H1 (cell line): ENCODE results near the gene ALDH1B1. TPM values are rescaled to one million over a fixed set of nuclear protein-coding genes. Genes with fewer than 3 reads are reported as not detected.

Experiments
- CTCF ChIA-PET: fragments of 300-600 bp; sonication (Branson Sonifier 250); formaldehyde crosslinking; loops from one replicate; lab custom pipeline; 2021; ENCODE audit not compliant: partially characterized antibody; lab: Charles Lee
- POLR2A ChIA-PET: fragments of 300-600 bp; sonication (Branson Sonifier 250); formaldehyde crosslinking; loops from one replicate; lab custom pipeline; 2021; ENCODE audit warnings: inconsistent platforms; ENCODE audit not compliant: partially characterized antibody; lab: Charles Lee
- DNase-seq, 2 experiments: peaks; one replicate each; pipeline versions ENCODE4 v3.0.0 to v3.0.0-alpha.2; 2010 to 2022; ENCODE audit warnings: low spot score in 2 of 2, low read depth in 1 of 2, mixed read lengths in 1 of 2
- FAIRE-seq: peaks from 2 replicates; lab custom pipeline; 2011; peaks lifted over from hg19 to GRCh38; lab: Jason Lieb, UNC
- H2AFZ ChIP-seq: 2 replicates; pipeline ENCODE4 v1.8.1; 2012; ENCODE audit warnings: low read length, inconsistent platforms
- H2AK5ac ChIP-seq: 2 replicates; pipeline ENCODE4 v1.6.1; 2013; ENCODE audit warnings: low read depth, low read length
- H2BK120ac ChIP-seq: replicated peaks from 2 replicates; pipeline ENCODE3; 2013; ENCODE audit warnings: low read depth, low read length, inconsistent platforms
- H2BK12ac ChIP-seq: 2 replicates; pipeline ENCODE4 v1.6.1; 2013; ENCODE audit warnings: low read depth, low read length
- H2BK15ac ChIP-seq: 2 replicates; pipeline ENCODE4 v1.6.1; 2013; ENCODE audit warnings: low read length
- H2BK20ac ChIP-seq: 2 replicates; pipeline ENCODE4 v1.6.1; 2013; ENCODE audit warnings: low read length
- H2BK5ac ChIP-seq: 2 replicates; pipeline ENCODE4 v1.6.1; 2013; ENCODE audit warnings: low read depth, low read length
- H3K14ac ChIP-seq: 2 replicates; pipeline ENCODE4 v1.6.1; 2013; ENCODE audit warnings: inconsistent platforms; ENCODE audit not compliant: insufficient read length
- H3K18ac ChIP-seq: 2 replicates; pipeline ENCODE4 v1.6.1; 2013; ENCODE audit warnings: low read length; ENCODE audit errors: extremely low read depth
- H3K23ac ChIP-seq: 2 replicates; pipeline ENCODE4 v1.6.1; 2013; ENCODE audit warnings: inconsistent platforms; ENCODE audit not compliant: insufficient read length
- H3K23me2 ChIP-seq: 2 replicates; pipeline ENCODE4 v1.6.1; 2013; ENCODE audit warnings: low read depth, low read length
- H3K27ac ChIP-seq: 2 replicates; pipeline ENCODE4 v1.6.1; 2011; ENCODE audit warnings: low read depth, low read length, inconsistent platforms
- H3K27me3 ChIP-seq, 4 experiments: replicated peaks in 1 of 4; 1 replicate in 1 of 4; 2 replicates in 3 of 4; pipeline versions ENCODE4 v1.6.1 to v1.8.1; 2011 to 2013; ENCODE audit warnings: low read length in 3 of 4, mild to moderate bottlenecking in 3 of 4, inconsistent platforms in 2 of 4, mixed read lengths in 2 of 4, moderate library complexity in 1 of 4; ENCODE audit not compliant: control insufficient read depth in 3 of 4, insufficient read depth in 3 of 4; ENCODE audit errors: extremely low read depth in 1 of 4
- H3K36me3 ChIP-seq, 4 experiments: 2 replicates each; pipeline versions ENCODE4 v1.6.1 to v1.8.1; 2011 to 2013; ENCODE audit warnings: mild to moderate bottlenecking in 4 of 4, low read length in 3 of 4, moderate library complexity in 2 of 4, control low read depth in 1 of 4, inconsistent platforms in 1 of 4; ENCODE audit not compliant: insufficient read depth in 4 of 4, control insufficient read depth in 2 of 4
- H3K4ac ChIP-seq: replicated peaks from 2 replicates; pipeline ENCODE3; 2013; ENCODE audit warnings: low read length, low read depth, mixed read lengths, inconsistent platforms; ENCODE audit not compliant: insufficient read length
- H3K4me1 ChIP-seq, 4 experiments: replicated peaks in 1 of 4; 1 replicate in 1 of 4; 2 replicates in 3 of 4; pipeline versions ENCODE4 v1.6.1 to v1.8.1; 2011 to 2013; ENCODE audit warnings: low read length in 3 of 4, inconsistent platforms in 2 of 4, mixed read lengths in 1 of 4; ENCODE audit not compliant: insufficient read depth in 4 of 4, control insufficient read depth in 3 of 4
- H3K4me2 ChIP-seq, 2 experiments: 2 replicates each; pipeline versions ENCODE4 v1.6.1 to v1.8.1; 2011 to 2013; ENCODE audit warnings: low read depth in 2 of 2, low read length in 2 of 2, control low read depth in 1 of 2, inconsistent platforms in 1 of 2, mild to moderate bottlenecking in 1 of 2; ENCODE audit not compliant: insufficient read depth in 1 of 2
- H3K4me3 ChIP-seq, 4 experiments: fragments of 200-600, 300-600 bp in 1 of 4; sonication (generic), shearing (Covaris generic), sonication (Bioruptor Twin) in 1 of 4; 2 replicates each; pipeline versions ENCODE4 v1.5.1 to v1.8.1; 2011 to 2016; ENCODE audit warnings: low read length in 4 of 4, low read depth in 3 of 4, control low read depth in 2 of 4, inconsistent platforms in 2 of 4, mild to moderate bottlenecking in 2 of 4, mixed read lengths in 1 of 4, moderate library complexity in 1 of 4; ENCODE audit not compliant: insufficient read depth in 2 of 4; ENCODE audit errors: extremely low read depth in 1 of 4
- H3K56ac ChIP-seq: replicated peaks from 2 replicates; pipeline ENCODE3; 2013; ENCODE audit warnings: low read depth, mild to moderate bottlenecking, mixed read lengths, low read length, inconsistent platforms; ENCODE audit not compliant: insufficient read length
- H3K79me1 ChIP-seq: 2 replicates; pipeline ENCODE4 v1.6.1; 2013; ENCODE audit warnings: low read depth, low read length, control low read depth
- H3K79me2 ChIP-seq, 2 experiments: 2 replicates each; pipeline versions ENCODE4 v1.6.1 to v1.8.1; 2012 to 2013; ENCODE audit warnings: low read length in 2 of 2, mild to moderate bottlenecking in 2 of 2, inconsistent platforms in 1 of 2; ENCODE audit not compliant: insufficient read depth in 2 of 2, control insufficient read depth in 1 of 2
- H3K9ac ChIP-seq, 4 experiments: replicated peaks in 1 of 4; 1 replicate in 1 of 4; 2 replicates in 3 of 4; pipeline versions ENCODE4 v1.6.1 to v1.8.1; 2011 to 2013; ENCODE audit warnings: low read depth in 3 of 4, low read length in 3 of 4, control low read depth in 2 of 4, mild to moderate bottlenecking in 2 of 4, moderate library complexity in 2 of 4, inconsistent platforms in 1 of 4; ENCODE audit errors: extremely low read depth in 1 of 4
- H3K9me3 ChIP-seq, 2 experiments: 2 replicates each; pipeline versions ENCODE4 v1.6.1 to v1.8.1; 2012 to 2013; ENCODE audit warnings: mild to moderate bottlenecking in 2 of 2, moderate library complexity in 2 of 2, control low read depth in 1 of 2, inconsistent platforms in 1 of 2, low read depth in 1 of 2, low read length in 1 of 2, mixed read lengths in 1 of 2; ENCODE audit not compliant: insufficient read depth in 2 of 2
- H4K20me1 ChIP-seq, 2 experiments: replicated peaks in 1 of 2; 2 replicates each; pipeline versions ENCODE3 to v1.8.1; 2011 to 2013; ENCODE audit warnings: inconsistent platforms in 2 of 2, low read length in 2 of 2, mild to moderate bottlenecking in 1 of 2; ENCODE audit not compliant: insufficient read depth in 2 of 2, control insufficient read depth in 1 of 2
- H4K5ac ChIP-seq: 2 replicates; pipeline ENCODE4 v1.6.1; 2013; ENCODE audit warnings: low read length, low read depth, mixed read lengths, inconsistent platforms; ENCODE audit not compliant: insufficient read length
- H4K8ac ChIP-seq: 2 replicates; pipeline ENCODE4 v1.8.0; 2013; ENCODE audit warnings: mild to moderate bottlenecking, moderate library complexity, low read length, inconsistent platforms; ENCODE audit not compliant: insufficient read depth; ENCODE audit errors: extremely low read depth
- H4K91ac ChIP-seq: replicated peaks from 2 replicates; pipeline ENCODE3; 2013; ENCODE audit warnings: low read length, mixed read lengths, inconsistent platforms; ENCODE audit not compliant: insufficient read length
- CREB1 ChIP-seq: IDR thresholded peaks from 2 replicates; pipeline ENCODE4 v1.6.1; 2012; ENCODE audit warnings: inconsistent platforms
- EZH2 ChIP-seq: fragments of 200-600 bp; sonication (generic); IDR thresholded peaks from 2 replicates; pipeline ENCODE4 v1.7.1; 2012; ENCODE audit warnings: low read depth, mild to moderate bottlenecking, moderate library complexity, low read length, inconsistent platforms; ENCODE audit not compliant: severe bottlenecking
- JUND ChIP-seq: IDR thresholded peaks from 2 replicates; pipeline ENCODE4 v1.6.1; 2011; ENCODE audit warnings: mild to moderate bottlenecking, improper control_type of control experiment, low read length
- KDM4A ChIP-seq: IDR thresholded peaks from one replicate; pipeline ENCODE4 v1.7.1; 2012; ENCODE audit warnings: low read depth, mild to moderate bottlenecking, moderate library complexity, low read length, inconsistent platforms; ENCODE audit not compliant: severe bottlenecking
- KDM5A ChIP-seq: fragments of 200-600 bp; IDR thresholded peaks from 2 replicates; pipeline ENCODE4 v1.7.1; 2012; ENCODE audit warnings: mild to moderate bottlenecking, low read length, inconsistent platforms, mixed read lengths
- RBBP5 ChIP-seq: IDR thresholded peaks from 2 replicates; pipeline ENCODE4 v1.7.1; 2012; ENCODE audit warnings: low read depth, mild to moderate bottlenecking, inconsistent platforms, low read length, moderate library complexity, borderline replicate concordance
- RNF2 ChIP-seq: fragments of 200-900, 300-1000 bp; sonication (generic); IDR thresholded peaks from 2 replicates; pipeline ENCODE4 v1.7.1; 2016; ENCODE audit warnings: borderline replicate concordance, low read depth, mild to moderate bottlenecking, antibody characterized with exemption, low read length; ENCODE audit not compliant: poor library complexity, severe bottlenecking; ENCODE audit errors: missing control alignments
- SP2 ChIP-seq: IDR thresholded peaks from 2 replicates; pipeline ENCODE4 v1.6.1; 2012; ENCODE audit warnings: mild to moderate bottlenecking, low read length, inconsistent platforms
- TEAD4 ChIP-seq: IDR thresholded peaks from 2 replicates; pipeline ENCODE4 v1.6.1; 2012; ENCODE audit warnings: low read depth, low read length, inconsistent platforms, mixed read lengths
- WGBS, 2 experiments: shearing (Covaris generic) in 1 of 2; methylation state at CpG; one replicate each; pipeline versions ENCODE4 v1.1.6 to v1.1.7; 2013 to 2015; ENCODE audit warnings: low lambda C conversion rate in 2 of 2, mixed read lengths in 2 of 2, inconsistent platforms in 1 of 2, low coverage in 1 of 2, missing lambda C conversion rate in 1 of 2; ENCODE audit not compliant: insufficient replicate concordance in 2 of 2, insufficient coverage in 1 of 2, insufficient read length in 1 of 2; ENCODE audit errors: extremely low coverage in 1 of 2, missing lambda C conversion rate in 1 of 2; 5-methylcytosine and 5-hydroxymethylcytosine counted together
- polyA plus RNA-seq, 7 experiments: library from polyadenylated mRNA; depleted of rRNA in 3 of 7; stranded (reverse) in 5 of 7; unstranded in 2 of 7; fragments of >200 nt in 5 of 7; fragments of 200-250 nt in 2 of 7; gene quantifications; 1 replicate in 5 of 7; 2 replicates in 1 of 7; 4 replicates in 1 of 7; pipeline versions ENCODE4 v1.2.1 to v1.2.3, GENCODE V29; 2011 to 2013; ENCODE audit warnings: missing spikeins in 2 of 7, mixed read lengths in 2 of 7
- total RNA-seq: library from RNA; stranded (reverse); fragmentation: NEBNext Ultra II Directional; extraction: Animal tissue kit (Norgen Biotek cat#: 25700); gene quantifications from 2 replicates; pipeline ENCODE4 v1.2.1, GENCODE V29; 2021
- TF ChIP-seq, protein P1 (sequence below): IDR thresholded peaks from 2 replicates; pipeline ENCODE4 v1.6.1; 2012; ENCODE audit warnings: inconsistent platforms

Gene ALDH1B1
- total and polyA plus RNA-seq, 2 of the 8 experiments (the other 6 are each of a cell fraction or from before 2014, with no cell fraction given): 41.6 to 78.7 TPM

DNA sequence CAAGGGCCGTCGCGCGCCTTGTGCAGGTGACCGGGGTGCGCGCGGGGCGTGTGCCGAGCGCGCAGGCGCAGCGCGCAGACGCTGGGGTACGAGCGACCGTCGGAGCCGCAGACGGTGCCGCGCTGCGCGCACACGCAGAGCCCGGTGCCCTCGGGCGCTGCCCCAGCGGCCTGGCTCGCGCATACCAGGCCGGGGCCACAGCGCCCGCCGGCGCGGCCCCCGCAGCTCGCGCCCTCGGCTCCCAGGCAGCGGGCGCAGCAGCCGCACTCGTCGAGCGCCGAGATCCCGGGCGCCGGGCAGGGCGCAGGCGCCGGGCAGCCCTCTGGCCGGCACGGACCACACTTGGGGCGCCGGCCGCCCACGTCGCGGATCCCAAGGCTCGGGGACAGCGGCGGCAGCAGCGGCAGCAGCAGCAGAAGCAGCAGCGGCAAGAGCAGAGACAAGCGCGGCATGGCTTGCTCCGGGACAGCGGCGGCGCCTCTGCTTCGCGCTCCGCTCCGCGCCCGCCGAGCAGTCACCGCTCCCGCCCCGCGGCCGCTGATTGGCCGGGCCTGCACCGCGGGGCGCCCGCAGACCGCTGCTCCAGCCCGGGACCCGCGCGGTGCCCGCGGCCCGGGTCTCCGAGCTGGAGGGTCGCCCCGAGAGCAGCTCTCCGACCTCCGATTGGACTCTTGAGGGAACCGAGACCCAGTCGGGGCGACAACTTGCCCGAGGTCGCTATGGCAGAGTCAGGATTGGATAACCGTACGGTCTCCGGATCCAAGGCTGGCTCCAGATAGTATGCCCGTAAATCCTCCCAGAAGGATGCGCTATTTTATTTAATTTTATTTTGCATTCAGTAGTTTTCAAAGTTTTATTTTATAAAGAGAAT, 31.7 kb downstream of the ALDH1B1 start, which contains the start of gene IGFBPL1:
Gene IGFBPL1 (minus strand): TSS at position 482 of the 871 bp plus-strand sequence. CDS start 30 bp downstream, at position 452.
- H3K4ac ChIP-seq: peak within 1 kb of the TSS; percentile 41
- peaks cover 0 to 1% of the 10 kb centered on the region in 2 experiments for H4K20me1 ChIP-seq
- ChIA-PET POLR2A (no interaction called here), CTCF (interaction anchor here (3.4 kb wide), 1 partner anchor 9 kb away, joined by 18 read pairs; no protein-coding TSS in a partner anchor)
- H3K79me1 ChIP-seq: no peaks in the 10 kb centered on the region
- DNase-seq (peak in 1 of 2 experiments; percentile 72), FAIRE-seq (no peak)
- WGBS, 2 experiments: 4% methylated on average over 70 of the region's 115 CpGs; no CpG with 5 or more reads in 1 of the 2 experiments
- peak within 1 kb of the TSS; percentile 22; the same call in 1 of the 2 replicates for H4K8ac ChIP-seq
- no peak within 1 kb of the TSS for H3K23ac ChIP-seq
- peak within 1 kb of the TSS in 2 of 4 experiments; percentile 31 to 35; a peak in 3 of 7 replicates for H3K9ac ChIP-seq
- no peak within 1 kb of the TSS; the same call in 1 of the 2 replicates for H3K27ac ChIP-seq
- H2BK5ac ChIP-seq: no peak within 1 kb of the TSS
- H3K23me2 ChIP-seq: peaks cover 7% of the 10 kb centered on the region; the same call in 1 of the 2 replicates
- peak within 1 kb of the TSS; percentile 40 for H4K5ac ChIP-seq
- no peak within 1 kb of the TSS for H3K14ac ChIP-seq
- peak within 1 kb of the TSS; percentile 78 for H3K18ac ChIP-seq
- H3K4me3 ChIP-seq: peak within 1 kb of the TSS; percentile 42 to 56 (median 45)
- H3K27me3 ChIP-seq: peaks cover 11 to 32% (median 25%) of the 10 kb centered on the region in 4 experiments
- no peak within 1 kb of the TSS for H2AK5ac ChIP-seq
- H2BK120ac ChIP-seq: no peak within 1 kb of the TSS
- peak within 1 kb of the TSS; percentile 81; the same call in 1 of the 2 replicates for H2BK15ac ChIP-seq
- H3K36me3 ChIP-seq: no peaks in the 10 kb centered on the region
- H2BK12ac ChIP-seq: no peak within 1 kb of the TSS
- H3K4me1 ChIP-seq: peaks cover 8 to 21% (median 17%) of the 10 kb centered on the region in 4 experiments
- H4K91ac ChIP-seq: peak within 1 kb of the TSS; percentile 44
- H3K79me2 ChIP-seq: no peaks in the 10 kb centered on the region
- H3K4me2 ChIP-seq: peak within 1 kb of the TSS; percentile 79 to 84
- peak within 1 kb of the TSS; percentile 37; the same call in 1 of the 2 replicates for H2AFZ ChIP-seq
- H3K9me3 ChIP-seq: no peaks in the 10 kb centered on the region
- H3K56ac ChIP-seq: no peak within 1 kb of the TSS
- H2BK20ac ChIP-seq: no peak within 1 kb of the TSS
- no peak for TF ChIP-seq SP2
- TF ChIP-seq EZH2: peak; percentile 4
- no peak for TF ChIP-seq KDM5A
- TF ChIP-seq RNF2: peak; percentile 35
- TF ChIP-seq, protein P1, sequence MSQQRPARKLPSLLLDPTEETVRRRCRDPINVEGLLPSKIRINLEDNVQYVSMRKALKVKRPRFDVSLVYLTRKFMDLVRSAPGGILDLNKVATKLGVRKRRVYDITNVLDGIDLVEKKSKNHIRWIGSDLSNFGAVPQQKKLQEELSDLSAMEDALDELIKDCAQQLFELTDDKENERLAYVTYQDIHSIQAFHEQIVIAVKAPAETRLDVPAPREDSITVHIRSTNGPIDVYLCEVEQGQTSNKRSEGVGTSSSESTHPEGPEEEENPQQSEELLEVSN: peak; percentile 89
- no peak for TF ChIP-seq CREB1
- no peak for TF ChIP-seq JUND
- TF ChIP-seq KDM4A: peak; percentile 93
- no peak for TF ChIP-seq TEAD4
- TF ChIP-seq RBBP5: peak; percentile 58; the same call in 1 of the 2 replicates
